ENCODE results near the gene MTSS2.
A peak's percentile ranks its signal among the peaks of the same experiment; 100 is the strongest.

Gene MTSS2

DNA sequence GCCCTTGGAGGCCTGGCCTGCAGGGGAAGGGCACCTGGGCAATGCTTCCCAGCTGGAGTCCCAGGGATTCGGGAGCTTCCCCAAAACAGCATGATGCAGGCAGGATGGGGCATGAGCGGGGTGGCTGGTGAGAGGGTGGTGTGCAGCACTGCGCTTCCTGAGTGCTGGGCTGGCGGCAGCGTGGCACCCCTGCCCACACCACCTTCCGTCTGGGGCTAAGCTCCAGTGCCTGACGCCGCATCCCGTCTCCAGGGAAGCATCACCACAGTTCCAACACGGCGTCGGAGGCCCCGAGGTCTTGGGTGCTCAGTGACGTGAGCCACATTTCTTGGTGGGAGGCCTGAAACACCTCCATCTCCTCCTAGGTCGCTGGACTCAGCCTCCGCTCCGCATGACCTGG is 13.8 kb upstream of the MTSS2 start:
- no peak for DNase-seq

DNA sequence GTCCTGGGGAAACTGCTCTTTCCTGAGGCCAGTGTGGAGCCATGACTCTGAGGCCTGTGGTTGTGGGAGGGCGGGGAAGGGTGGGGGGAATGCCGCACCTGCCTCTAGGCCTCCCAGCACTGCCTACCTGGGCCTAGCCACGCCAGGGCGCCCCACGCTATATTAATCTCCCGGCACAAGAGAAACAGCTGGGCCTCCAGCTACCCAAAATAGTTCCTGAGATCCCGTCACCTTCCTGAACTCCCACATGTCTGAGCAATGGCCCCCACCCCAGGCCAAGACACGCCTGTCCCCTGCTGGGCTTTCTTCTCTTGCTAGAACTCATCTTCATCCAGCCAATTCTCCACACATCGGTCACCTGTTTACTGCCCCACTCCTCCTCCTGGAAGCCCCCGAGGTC is 13.0 kb upstream of the MTSS2 start:
- no peak for DNase-seq

DNA sequence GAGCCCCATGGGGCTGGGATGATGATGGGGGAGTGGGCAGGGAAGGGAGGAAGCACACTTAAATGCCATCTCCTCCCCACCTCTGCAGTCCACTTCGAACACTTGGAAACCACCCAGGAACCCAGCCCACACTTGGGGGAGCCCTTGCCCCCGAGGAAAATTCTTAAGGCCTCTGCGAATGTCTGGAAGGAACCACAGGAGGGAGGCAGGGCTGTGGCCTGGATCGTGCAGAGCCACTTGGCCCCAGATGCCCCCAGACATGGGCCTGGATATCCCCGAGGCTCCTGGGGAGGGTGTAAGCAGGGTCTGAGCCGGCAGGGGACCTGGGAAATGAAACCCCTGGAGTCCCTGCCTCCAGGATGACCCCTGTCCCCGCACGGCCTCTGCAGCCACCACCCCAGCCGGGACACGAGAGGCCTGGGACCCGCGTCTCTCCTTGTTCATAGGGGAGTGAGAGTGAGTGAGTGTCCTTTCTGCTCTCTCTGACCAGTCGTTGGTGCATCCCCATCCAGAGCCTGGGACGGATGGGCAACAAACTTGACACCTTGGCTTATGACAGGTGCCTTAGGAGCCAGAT is 11.8 kb upstream of the MTSS2 start:
- DNase-seq = no peak

DNA sequence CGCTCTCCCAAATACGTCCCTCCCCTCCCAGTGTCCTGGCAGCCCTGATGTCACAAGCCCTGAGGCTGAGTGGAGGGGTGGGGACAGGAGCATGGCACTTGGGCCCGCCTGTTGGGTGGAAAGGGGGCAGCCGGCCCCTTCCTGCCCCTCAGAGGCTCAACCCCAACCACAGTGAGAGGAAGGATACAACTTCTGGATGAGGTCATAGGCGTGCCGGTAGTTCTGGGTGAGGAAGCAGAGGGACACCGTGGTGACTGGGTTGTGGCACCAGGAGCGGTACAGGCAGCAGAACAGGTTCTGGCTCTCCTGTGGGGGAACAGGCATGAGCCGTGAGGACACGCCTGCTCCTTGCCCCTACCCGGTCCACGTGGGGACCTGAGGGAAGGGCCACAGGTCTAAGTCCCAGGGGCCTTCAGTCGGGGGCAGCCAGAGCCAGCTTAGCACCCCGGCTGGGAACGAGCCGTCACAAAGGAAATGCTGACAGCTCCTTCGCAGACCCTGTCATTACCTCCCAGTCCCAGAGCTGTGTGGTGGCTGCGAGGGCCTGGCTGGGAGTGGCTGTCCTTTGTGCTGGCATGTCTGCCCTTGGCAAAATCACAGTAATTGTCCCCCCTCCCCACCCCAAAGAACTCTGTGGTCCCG is 11.2 kb upstream of the MTSS2 start:
- peak; percentile 87 for DNase-seq

DNA sequence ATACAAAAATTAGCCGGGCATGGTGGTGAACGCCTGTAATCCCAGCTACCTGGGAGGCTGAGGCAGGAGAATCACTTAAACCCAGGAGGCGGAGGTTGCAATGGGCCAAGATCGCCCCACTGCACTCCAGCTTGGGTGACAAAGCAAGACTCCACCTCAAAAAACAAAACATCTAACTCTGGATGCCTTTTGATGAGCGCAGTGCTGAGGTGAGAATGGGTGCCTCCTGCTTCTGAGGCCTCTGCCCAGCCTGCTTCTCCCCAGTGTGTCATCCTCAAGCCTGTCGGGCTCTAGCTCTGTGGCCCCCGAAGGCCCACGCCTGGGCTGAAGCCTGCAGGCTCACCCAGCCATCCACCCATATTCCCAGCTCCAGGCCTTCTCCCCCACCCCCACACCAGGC is 10.5 kb upstream of the MTSS2 start:
- DNase-seq = no peak

DNA sequence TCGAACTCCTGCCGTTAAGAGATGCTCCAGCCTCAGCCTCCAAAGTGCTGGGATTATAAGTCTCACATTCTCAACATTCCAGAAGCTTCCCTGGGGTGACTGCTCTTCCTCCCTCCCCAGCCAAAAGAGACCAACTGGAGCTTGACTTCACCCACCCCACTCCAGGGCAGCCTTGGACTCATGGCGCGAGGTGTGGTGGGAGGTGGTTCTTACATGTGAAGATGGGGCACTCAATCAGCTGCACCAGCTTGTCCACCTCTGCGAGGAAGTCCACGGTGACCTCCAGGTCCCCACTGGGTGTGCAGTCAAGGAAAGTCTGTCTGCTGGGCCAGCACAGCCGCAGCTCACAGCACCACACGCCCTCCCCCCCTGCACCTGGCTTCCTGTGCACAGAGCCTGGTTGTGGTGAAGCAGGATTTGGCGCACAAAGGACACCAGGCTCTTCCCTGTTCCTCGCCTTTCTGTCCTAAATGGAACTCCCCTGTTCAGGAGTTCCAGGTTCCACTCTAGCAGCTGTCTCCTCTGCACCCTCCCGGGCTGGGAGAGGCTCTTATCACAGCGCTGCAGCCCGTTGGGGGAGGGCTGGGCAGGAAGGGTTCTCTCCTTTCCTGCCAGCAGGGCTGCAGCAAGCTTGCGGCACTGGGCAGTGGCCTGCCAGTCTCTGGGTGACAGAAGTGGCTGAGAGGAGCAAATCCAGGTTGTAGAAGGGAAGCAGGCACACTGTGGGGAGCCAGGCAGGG is 9.6 kb upstream of the MTSS2 start:
- peak; percentile 76 for DNase-seq

DNA sequence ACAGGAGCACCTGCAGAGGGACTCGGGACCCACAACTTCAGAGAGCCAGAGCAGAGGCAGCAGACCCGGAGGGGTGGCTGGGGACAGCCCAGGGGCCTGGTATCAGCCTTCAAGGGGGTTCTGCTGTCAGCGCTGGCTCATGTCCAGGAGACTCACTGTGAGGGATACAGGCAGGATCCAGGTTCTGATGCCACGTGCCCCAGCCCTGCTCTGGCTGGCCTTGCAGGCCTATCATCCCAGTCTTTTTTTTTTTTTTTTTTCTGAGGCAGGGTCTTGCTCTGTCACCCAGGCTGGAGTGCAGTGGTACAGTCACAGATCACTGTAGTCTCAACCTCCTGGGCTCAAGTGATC is 9.0 kb upstream of the MTSS2 start:
- no peak for DNase-seq

DNA sequence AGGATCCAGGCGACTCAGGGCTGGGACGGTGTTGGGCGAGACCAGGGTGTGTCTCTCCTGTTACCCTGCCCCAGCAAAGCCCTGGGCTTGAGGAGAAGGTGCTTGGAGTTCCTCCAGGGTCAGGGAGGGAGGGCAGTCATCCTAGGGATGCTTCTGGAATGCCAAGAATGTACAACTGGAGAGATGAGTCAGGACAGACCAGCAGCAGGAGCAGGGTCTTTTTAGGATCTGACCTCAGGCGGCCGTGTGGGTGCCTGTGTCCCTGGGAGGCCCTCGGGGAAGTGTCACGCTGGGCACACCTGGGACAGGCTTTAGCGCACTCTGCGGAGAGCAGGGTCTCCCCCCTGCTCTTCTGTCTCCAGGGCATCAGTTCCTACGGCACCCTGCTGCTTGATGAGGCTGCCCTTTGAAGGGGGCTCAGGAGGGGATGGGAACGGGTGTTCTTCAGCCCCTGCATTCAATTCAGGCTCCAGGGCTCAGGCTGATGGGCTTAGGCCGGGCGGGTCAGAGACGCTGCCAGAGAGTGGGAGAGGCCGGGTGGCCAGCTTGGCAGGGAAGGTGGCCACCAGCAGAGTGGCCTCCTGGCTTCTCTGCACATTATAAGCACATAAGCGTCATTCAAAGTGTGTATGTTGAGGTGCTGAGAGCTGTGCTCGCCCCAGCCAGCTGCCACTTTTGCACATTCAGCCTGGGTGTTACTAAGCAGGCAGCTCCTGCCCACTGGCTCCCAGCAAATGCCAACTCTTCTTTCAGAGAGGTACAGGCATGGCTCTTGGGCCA is 8.4 kb upstream of the MTSS2 start:
- DNase-seq = peak; percentile 98

DNA sequence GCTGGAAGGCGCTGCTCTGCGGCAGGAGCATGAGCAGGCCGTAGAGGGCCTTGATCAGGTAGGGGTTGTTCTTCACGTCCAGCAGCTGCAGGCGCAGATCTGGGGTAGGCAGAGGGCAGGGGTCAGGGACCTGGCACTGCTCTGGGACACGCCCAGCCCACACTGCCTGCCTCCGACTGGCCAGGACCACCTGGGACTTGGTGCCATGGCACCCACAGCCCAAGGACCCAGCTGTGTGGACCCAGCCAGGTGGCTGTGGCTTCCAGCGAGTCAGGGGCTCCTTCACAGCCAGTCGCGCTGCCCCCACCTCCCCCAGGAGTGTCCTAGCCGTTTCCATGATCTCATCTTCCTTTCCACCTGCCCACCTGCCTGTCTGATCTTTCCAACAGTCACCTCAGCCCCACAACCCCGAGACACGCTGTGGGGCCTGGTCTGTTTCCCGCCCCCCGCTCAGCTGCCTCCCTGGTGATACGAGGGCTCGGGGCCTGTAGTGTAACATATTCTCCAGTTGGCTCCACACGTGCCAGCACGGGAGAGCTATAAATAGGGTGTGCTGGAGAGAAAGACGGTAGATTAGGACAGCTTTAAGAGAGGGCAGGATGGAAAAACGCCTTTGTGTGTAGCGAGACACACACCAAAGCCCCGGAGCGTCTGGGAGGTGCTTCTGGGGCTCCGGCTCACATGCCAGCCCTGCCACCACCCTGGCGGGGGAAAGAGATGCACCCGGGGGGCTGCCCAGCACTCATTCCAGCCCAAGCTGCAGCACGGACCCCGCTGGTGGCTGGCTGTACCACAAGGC is 7.2 kb upstream of the MTSS2 start:
- DNase-seq = no peak

DNA sequence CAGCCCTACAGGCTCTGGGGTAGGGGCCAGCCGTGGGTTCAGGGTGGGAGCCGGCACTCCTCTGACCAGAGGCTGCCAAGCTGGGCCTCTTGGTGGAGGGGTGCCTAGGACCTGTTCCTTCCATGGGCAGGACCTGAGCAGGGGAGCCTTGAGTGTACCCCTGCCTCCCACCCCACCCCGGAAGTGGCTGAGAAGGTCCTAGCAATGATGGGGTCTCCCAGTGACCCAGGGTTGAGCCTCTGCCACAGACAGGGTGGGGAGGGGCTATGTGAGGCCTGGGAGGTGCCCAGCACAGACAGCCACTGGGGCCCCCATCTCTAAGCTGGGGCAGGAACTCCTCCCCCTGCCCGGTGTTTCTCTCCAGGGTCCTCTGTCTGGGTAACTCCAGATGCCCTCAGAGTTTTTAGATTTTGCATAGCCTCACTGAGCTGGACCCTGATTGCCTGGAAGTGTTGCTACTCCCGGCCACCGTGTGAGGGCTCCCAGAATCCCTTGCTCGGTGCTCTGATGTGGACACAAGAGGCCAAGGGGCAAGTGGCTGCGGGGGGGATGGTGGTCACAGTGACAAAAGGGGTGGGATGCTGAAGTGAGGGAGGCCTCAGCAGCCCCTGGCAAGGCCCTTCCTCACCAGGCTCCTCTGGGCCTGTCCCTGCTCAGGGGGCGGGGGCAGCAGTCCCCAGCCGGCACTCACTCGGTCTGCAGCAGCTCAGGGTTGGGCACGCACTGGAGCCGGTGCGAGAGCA is 6.4 kb upstream of the MTSS2 start:
- DNase-seq = no peak

DNA sequence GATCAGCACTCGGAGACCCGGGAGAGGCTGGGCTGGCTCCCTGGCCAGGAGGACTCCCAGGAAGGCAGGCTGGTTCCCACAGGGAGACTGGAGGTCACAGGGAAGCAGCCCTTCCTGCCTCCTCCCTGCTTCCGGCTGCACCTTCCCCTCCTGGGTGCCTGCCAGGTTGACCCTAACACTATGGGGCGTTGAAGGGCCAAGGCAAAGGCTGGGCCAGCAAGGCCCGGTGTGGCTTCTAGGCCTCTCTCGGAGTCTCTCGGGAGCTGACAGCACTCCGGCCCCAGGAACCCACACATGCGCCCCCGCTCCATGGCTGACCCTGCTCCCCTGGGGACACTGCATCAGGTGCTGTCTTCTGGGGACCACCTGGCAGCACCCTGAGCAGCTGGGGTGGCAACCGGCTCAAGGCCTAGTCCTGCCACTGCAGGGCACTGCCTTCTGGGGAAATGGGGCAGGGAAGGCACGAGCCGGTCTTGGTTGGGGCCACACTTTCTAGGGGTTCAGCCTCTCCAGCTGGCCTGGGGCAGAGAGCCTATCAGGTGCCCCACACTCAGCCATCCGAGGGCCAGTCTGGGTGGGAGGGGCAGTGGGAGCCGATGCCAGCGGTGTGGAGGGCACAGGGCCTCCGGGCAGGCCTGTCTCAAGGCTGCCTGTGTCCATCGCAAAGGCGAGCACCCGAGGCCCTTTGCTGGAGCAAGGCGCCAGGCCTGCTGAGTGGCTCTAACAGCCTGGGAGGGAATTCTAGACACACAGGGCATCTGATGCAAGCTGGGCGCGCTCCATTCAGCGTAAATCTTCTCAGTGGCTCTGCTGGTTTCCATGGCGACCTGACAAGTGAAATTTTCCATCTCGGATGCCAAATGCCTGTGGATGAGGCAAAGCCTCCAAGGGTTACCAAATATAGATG is 5.6 kb upstream of the MTSS2 start:
- no peak for DNase-seq

DNA sequence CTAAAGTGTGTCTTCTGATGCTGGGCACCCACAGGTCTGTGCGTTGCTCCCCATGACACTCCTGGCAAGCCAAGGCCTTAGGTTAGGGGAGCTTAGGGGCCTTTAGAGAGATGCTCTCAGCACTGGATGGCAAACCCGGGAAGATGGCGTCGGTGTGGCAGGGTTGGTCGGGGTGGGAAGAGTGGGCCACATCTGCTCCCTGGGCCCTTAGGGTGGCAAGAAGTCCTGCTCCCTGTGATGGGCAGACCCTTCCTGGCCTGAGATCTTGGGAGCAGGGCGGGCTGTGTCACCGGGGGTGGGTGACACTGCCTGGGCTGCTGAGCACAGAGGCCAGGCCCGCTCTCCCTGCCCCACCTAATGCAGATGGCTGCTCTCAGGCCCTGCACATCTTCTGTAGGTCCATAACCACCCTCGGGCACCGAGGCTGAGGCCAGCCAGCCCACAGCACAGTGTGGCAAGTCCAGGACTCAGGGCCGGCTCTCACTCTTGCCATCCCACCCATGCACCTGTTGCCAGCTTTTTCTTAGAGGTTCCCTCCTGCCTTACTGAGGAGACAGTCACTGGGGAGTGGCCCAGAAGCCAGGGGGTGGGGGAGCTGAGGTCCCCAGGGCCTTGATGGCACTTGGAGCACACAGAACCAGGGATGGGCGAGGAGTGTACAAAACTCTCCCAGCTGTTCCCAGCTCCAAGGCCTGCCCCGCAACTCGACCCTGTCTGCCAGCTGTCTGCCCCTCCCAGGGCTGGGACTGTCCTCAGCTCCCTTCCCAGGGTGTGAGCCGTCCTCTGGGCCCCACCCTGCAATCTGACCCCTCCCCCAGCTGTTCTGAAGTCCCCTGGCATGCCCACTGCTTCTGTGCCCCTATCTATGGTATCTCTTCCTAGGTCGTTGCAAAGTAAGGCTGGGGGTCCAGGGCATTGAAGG is 4.4 kb upstream of the MTSS2 start:
- DNase-seq = no peak

DNA sequence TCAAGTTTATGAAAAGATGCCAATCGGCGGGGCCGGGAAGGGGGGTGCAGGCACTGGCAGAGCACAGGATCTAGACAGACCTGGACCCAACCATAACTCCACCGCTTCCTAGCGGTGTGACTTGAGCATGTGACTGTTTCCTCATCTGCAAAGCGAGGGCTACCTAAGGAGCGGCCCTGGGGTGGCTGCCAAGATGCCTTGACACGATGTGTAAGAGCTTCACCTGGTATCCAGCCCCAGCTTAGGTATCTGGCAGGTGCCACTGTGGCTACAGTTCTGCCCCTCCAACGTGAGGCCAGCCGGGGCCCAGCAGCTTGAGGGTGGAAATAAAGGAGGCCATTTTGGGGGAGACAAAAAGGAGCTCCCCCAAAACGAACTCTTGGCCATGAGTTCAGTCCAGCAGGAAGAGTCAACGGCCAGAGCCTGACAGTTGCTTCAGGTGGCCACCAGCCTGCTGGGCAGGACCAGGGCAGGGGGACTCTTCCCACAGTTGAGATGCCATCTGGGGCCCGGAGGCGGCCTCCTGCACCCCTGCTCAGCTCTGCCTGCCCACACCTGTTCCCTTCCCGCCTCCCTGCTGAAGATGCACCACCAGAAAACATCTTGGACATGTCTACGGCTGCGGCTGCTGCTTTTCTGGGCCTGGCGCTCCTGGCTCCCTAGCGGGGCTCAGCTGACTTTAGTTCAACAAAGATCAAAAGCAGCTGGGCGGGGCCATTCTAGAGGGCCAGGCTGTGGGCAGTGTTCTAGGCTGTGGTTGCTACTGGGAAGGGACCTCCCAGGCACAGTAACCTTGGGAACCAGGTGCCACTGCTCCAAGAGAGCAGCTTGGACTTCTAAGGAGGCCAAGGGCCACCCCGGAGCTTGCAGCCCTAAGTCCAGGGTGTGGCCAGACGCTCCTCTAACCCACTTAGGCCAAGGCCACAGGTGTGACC is 3.4 kb upstream of the MTSS2 start:
- no peak for DNase-seq

DNA sequence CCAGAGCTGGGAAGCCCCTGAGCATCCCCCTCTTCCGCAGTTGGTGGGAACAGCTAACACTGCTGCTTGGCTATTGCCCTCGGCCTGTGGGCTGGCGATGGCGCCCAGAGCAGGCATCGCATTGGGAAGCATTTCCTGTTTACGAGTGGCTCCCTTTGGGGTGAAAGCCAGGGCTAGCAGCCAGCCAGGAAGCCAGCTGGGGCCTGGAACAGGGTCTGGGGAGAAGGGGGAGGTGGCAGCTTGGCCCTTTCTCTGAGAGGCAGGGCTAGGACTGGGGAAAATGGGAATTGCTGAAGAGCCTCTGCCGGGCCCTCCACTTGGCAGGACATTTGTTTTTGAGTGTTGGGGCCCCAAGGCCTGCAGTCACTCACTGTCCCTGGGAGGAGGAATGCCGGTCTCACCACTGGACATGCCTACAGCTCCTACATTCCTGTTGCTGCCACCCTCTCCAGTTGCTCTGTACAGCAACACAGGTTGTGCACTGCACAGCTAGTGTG is 2.4 kb upstream of the MTSS2 start:
- DNase-seq = no peak

DNA sequence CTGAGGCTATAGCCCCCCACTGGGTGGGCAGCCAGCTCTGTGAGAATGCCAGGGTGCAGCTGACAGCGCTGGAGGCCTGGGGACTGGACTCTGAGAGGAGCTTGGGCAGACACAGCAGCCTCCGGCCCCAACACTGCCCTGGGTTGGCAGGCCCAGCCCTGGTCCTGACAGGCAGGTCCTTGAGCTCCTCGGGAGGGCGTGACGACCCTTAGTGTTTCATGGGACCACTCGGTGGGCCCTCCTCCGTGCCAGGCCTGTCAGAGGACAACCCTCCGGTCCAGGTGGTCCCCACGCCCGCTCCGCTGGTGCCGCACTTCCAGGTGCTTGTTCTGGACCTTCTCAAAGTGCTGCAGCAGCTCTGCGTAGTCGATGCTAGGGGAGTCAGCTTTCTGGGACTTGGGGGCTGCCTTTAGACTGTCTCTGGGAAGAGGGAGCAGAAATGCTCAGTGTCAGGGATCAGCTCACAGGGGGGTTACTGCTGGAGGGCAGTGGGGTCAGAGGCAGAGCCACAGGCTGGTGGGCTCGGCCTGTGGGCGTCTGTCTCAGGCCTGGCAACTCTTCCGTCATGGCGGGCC is 1.9 kb upstream of the MTSS2 start:
- DNase-seq = no peak

DNA sequence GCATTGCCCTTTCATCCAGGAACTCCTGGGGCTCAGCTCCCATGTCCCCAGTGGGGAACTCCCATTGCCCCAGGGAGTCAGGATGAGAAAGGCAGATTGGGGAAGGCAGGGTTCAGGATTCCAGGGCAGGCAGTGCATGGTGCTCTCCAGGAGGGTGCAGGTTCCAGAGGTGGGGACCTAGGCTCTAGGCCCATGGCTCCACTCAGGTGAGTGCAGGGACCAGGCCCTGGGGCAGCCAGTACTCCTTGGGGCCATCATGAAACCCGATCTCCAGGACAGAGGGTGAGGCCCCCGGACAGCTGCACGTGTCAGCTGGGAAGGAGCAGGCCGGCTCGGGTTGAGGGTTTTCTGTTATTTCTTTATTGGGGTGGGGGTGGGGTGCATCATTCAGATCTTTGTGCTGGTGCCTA is 1.3 kb upstream of the MTSS2 start:
- no peak for DNase-seq

DNA sequence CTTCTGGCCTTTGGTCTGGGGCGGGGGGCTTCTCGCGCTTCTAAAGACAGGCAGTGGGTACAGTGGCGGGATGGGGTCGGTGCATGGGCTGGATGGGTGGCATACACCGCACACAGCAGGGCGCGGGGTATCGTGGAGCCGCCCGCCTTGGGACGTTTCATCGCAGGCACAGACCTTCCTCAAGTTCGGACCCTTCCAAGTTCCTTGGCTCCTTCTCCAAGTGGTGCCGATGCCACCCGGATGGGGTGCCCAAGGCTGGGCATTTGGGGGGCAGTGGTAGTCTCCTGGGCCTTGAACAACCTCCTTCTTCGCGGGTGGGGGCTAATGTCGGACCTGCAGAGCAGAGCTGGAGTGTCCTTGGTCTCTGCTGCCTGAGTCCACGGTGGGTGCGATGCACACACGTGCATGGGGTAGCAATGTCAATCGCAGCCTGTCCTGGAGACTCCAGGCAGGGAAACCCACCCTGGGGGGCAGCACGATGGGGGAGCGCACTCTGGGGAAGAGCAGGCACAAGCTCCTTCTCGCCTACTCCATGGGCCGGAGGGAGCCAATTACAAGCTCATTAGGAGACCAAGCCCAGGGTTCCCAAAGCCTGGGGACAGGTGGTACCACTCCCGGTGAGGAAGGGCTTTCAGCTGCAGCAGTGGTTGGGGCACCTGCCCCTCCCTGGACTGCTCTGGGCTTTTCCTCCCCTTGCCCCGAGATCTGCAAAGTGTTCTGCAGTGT is 686 bp upstream of the MTSS2 start:
- no peak for DNase-seq
